Gastroesophageal sphincter (tissue), 4 donors: Measurements from ENCODE around the gene LECT2. TPM values are rescaled to one million over a fixed set of nuclear protein-coding genes. Genes with fewer than 3 reads are reported as not detected.

Source experiments
- ATAC-seq: fragments of 150-250 bp; one replicate; pipeline ENCODE4 v1.9.1; 2016; ENCODE audit warnings: mild to moderate bottlenecking, moderate library complexity
- H3K27ac ChIP-seq, 4 donors: fragments of 200-600 bp; sonication (generic) in 3 of 4; 1 replicate in 3 of 4; 2 replicates in 1 of 4; pipeline ENCODE4 v1.5.1; 2016 to 2019
- H3K27me3 ChIP-seq: fragments of 200-600 bp; sonication (generic); one replicate; pipeline ENCODE4 v1.5.1; 2019
- H3K36me3 ChIP-seq, 2 donors: fragments of 200-600 bp; sonication (generic); one replicate each; pipeline ENCODE4 v1.5.1; 2019; ENCODE audit warnings: control low read depth in 1 of 2
- H3K4me1 ChIP-seq, 3 donors: fragments of 200-600 bp; sonication (generic); 1 replicate in 2 of 3; 2 replicates in 1 of 3; pipeline ENCODE4 v1.5.1; 2016 to 2019; ENCODE audit warnings: control low read depth in 2 of 3
- H3K4me3 ChIP-seq, 2 donors: fragments of 200-600 bp; sonication (generic); one replicate each; pipeline ENCODE4 v1.5.1; 2019; ENCODE audit warnings: mild to moderate bottlenecking in 1 of 2, moderate library complexity in 1 of 2
- H3K9me3 ChIP-seq, 3 donors: fragments of 200-600 bp; sonication (generic); one replicate each; pipeline ENCODE4 v1.5.1; 2017 to 2019; ENCODE audit warnings: control low read depth in 2 of 3
- CTCF ChIP-seq, 4 experiments: fragments of 200-600 bp in 2 of 4; fragments of 450-650 bp in 2 of 4; sonication (generic) in 1 of 4; IDR thresholded peaks; one replicate each; pipeline ENCODE4 v1.5.1; 2017 to 2019; ENCODE audit warnings: antibody characterized with exemption in 4 of 4, mild to moderate bottlenecking in 2 of 4, moderate library complexity in 2 of 4
- EP300 ChIP-seq: sonication (generic); formaldehyde crosslinking; IDR thresholded peaks from one replicate; pipeline ENCODE4 v1.6.1; 2017; ENCODE audit warnings: antibody characterized with exemption, mild to moderate bottlenecking
- POLR2A ChIP-seq, 2 donors: fragments of 450-650 bp; IDR thresholded peaks; one replicate each; pipeline ENCODE4 v1.6.1; 2017; ENCODE audit warnings: antibody characterized with exemption in 2 of 2, mild to moderate bottlenecking in 2 of 2, moderate library complexity in 1 of 2
- POLR2AphosphoS5 ChIP-seq: sonication (generic); formaldehyde crosslinking; IDR thresholded peaks from one replicate; pipeline ENCODE4 v1.6.1; 2017; ENCODE audit warnings: antibody characterized with exemption
- WGBS, 2 donors: methylation state at CpG; one replicate each; pipeline ENCODE4 v1.1.5; 2018; ENCODE audit warnings: low coverage in 1 of 2; 5-methylcytosine and 5-hydroxymethylcytosine counted together
- total RNA-seq, 4 donors: library from RNA; depleted of rRNA; stranded (reverse); fragments of >200 nt; gene quantifications; one replicate each; pipeline ENCODE4 v1.1.0, GENCODE V29; 2016

Gene LECT2
- total RNA-seq, 4 donors from 2014 or later, result not detected

DNA sequence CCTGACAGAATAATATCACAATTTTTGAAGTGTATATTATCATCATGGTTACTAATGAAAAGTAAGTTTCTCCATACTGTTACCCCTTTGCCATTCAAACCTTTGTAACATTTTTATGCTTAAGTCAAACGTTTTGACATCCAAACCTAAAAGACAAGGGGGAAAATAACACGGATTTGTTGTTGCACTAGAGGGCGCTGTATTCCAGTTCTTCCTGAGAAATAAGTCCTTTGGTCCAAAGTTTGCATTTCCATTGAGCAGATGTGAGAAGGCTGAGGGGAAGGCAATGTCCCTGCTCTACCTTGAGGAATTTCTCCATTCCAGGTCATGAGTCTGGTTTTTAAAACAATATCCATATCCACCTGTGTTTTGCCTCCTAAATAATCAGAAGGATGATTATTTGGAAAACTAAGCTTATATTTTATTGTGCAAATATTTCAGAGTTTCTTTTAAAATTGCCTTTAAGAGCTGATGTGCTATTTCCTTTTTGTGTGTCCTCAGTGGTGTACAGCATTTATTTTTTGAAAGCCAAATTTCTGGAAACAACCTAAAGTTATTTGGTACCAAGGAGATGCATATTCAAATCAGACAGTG is 9.7 kb downstream of the LECT2 start:
- Histone ChIP-seq H3K4me3 (no peak overlapping the region), H3K4me1 (no peaks in the 10 kb centered on the region), H3K27ac (no peak overlapping the region), H3K27me3 (no peaks in the 10 kb centered on the region), H3K36me3 (no peaks in the 10 kb centered on the region), H3K9me3 (no peaks in the 10 kb centered on the region)
- WGBS, 2 donors, result 0% methylated on average over 3 of the region's 3 CpGs
- peak; percentile 22 for TF ChIP-seq POLR2AphosphoS5
- TF ChIP-seq EP300, result no peak
- no peak for TF ChIP-seq POLR2A (IDR thresholded peaks at IDR 0.05)
- peak; percentile 66 to 90 (median 82) for TF ChIP-seq CTCF (IDR thresholded peaks at IDR 0.05)
- peak; percentile 62 for ATAC-seq

- Histone ChIP-seq H3K4me1 (no peaks in the 10 kb centered on the region), H3K27ac (no peak overlapping the region), H3K9me3 (no peaks in the 10 kb centered on the region), H3K4me3 (no peak overlapping the region), H3K27me3 (no peaks in the 10 kb centered on the region), H3K36me3 (no peaks in the 10 kb centered on the region)
- TF ChIP-seq CTCF (IDR thresholded peaks at IDR 0.05), result no peak
- no peak for TF ChIP-seq POLR2A (IDR thresholded peaks at IDR 0.05)
- TF ChIP-seq EP300, result no peak
- TF ChIP-seq POLR2AphosphoS5, result no peak
- ATAC-seq, result no peak
Measured at GRCh38 chr5:135944564-135944963, 10.2 kb downstream of the LECT2 start.

DNA sequence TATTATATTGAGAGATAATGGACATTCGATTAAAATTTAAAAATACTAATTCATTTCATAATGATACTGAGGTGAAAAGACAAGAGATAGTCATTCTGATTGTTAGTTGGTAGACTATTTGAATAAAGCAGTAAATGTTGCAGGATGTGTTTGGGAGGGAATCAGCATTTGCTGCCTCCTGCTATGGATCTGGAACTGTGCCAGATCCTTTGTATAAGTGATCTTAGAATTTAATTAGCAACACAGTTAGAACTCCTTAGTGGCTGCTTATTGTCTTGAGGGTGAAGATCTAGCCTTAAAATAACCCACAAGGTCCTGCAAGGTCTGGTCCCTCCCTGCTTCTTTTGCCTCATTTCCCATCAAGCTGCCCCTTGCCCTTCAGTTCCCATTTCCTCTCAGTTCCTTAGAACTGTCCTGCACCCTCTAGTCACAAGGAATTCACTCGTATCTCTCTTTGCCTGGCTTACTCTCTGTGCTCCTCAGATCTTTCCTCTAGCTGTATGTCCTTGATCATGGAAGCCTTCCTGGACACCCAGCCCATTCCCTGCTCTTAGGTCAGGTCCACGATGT is 12.5 kb downstream of the LECT2 start:
- no peak for TF ChIP-seq EP300
- TF ChIP-seq POLR2AphosphoS5, result no peak
- no peak for TF ChIP-seq CTCF (IDR thresholded peaks at IDR 0.05)
- TF ChIP-seq POLR2A (IDR thresholded peaks at IDR 0.05), result no peak
- H3K36me3 ChIP-seq, result no peaks in the 10 kb centered on the region
- no peak for ATAC-seq
- no peaks in the 10 kb centered on the region for H3K27me3 ChIP-seq
- H3K4me3 ChIP-seq, result no peak overlapping the region
- no peak overlapping the region for H3K27ac ChIP-seq
- H3K4me1 ChIP-seq, result no peaks in the 10 kb centered on the region
- no peaks in the 10 kb centered on the region for H3K9me3 ChIP-seq
- WGBS, 2 donors, result 82 to 100% methylated on average over 1 to 3 of the region's 3 CpGs

DNA sequence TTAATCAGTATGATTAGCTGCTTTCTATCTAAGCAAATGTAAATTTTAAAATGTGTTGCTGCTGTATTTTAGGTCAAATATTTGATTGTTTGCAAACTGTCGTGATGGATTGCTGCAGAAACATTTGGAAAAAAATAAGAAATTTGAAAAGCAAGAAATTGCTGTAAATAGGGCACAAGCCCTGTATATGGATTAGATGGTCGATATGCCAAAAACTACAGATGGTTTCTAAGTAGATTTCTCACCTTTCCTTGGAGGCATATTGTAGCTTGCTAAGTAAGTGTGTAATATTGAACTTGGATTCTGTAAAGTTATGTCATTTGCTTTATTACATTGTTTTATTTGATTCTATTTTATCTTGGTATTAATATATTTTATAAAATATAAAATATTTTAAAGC is 13.1 kb downstream of the LECT2 start:
- Histone ChIP-seq H3K4me3 (no peak overlapping the region), H3K27me3 (no peaks in the 10 kb centered on the region), H3K27ac (no peak overlapping the region), H3K4me1 (no peaks in the 10 kb centered on the region), H3K9me3 (no peaks in the 10 kb centered on the region), H3K36me3 (no peaks in the 10 kb centered on the region)
- whole genome bisulfite sequencing, 2 donors, result 81 to 93% methylated on average over 2 of the region's 2 CpGs
- TF ChIP-seq CTCF (IDR thresholded peaks at IDR 0.05) (no peak), POLR2AphosphoS5 (no peak), EP300 (no peak), POLR2A (IDR thresholded peaks at IDR 0.05) (no peak)
- ATAC-seq, result no peak

GRCh38 chr5:135937245-135937911 is 17.4 kb downstream of the LECT2 start:
- 83 to 86% methylated on average over 5 of the region's 5 CpGs for WGBS, 2 donors
- H3K27me3 ChIP-seq, result no peaks in the 10 kb centered on the region
- no peak overlapping the region for H3K4me3 ChIP-seq
- no peaks in the 10 kb centered on the region for H3K36me3 ChIP-seq
- H3K4me1 ChIP-seq, result no peaks in the 10 kb centered on the region
- H3K27ac ChIP-seq, result no peak overlapping the region
- H3K9me3 ChIP-seq, result no peaks in the 10 kb centered on the region
- TF ChIP-seq POLR2AphosphoS5 (no peak), EP300 (no peak), POLR2A (IDR thresholded peaks at IDR 0.05) (no peak), CTCF (IDR thresholded peaks at IDR 0.05) (no peak)
- no peak for ATAC-seq
